C4-2B (cell line): ENCODE data around the gene DAND5.

ENCODE experiments used
- ZFX ChIP-seq: fragments of 450-650 bp; IDR thresholded peaks from 2 replicates; pipeline ENCODE4 v1.6.1; 2017
- TF ChIP-seq, protein P1 (sequence below): fragments of 450-650 bp; conservative IDR thresholded peaks from 2 replicates; pipeline ENCODE4 v1.5.1; 2017; ENCODE audit warnings: mild to moderate bottlenecking

GRCh38 chr19:13002166-13002898 is 33.0 kb downstream of the DAND5 start:
- TF ChIP-seq, protein P1, sequence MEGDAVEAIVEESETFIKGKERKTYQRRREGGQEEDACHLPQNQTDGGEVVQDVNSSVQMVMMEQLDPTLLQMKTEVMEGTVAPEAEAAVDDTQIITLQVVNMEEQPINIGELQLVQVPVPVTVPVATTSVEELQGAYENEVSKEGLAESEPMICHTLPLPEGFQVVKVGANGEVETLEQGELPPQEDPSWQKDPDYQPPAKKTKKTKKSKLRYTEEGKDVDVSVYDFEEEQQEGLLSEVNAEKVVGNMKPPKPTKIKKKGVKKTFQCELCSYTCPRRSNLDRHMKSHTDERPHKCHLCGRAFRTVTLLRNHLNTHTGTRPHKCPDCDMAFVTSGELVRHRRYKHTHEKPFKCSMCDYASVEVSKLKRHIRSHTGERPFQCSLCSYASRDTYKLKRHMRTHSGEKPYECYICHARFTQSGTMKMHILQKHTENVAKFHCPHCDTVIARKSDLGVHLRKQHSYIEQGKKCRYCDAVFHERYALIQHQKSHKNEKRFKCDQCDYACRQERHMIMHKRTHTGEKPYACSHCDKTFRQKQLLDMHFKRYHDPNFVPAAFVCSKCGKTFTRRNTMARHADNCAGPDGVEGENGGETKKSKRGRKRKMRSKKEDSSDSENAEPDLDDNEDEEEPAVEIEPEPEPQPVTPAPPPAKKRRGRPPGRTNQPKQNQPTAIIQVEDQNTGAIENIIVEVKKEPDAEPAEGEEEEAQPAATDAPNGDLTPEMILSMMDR, result no peak; the same call in 1 of the 2 replicates
- TF ChIP-seq ZFX, result 0 out of 2 replicates have a peak, but pooled peaks have one; percentile 26
